GM10248 (cell line): ENCODE data around the gene MED13L.

Experiments
- CTCF ChIA-PET: fragments of 300-600 bp; sonication (Branson Sonifier 250); formaldehyde crosslinking; extraction: SDS; loops from one replicate; lab custom pipeline; 2021; ENCODE audit warnings: antibody characterized with exemption; lab: Yijun Ruan, JAX
- POLR2A ChIA-PET: fragments of 350-650 bp; sonication (Branson Sonifier 250); formaldehyde crosslinking; extraction: SDS; loops from one replicate; lab custom pipeline; 2020; ENCODE audit warnings: antibody characterized with exemption; lab: Yijun Ruan, JAX
- DNase-seq: peaks from one replicate; pipeline ENCODE4 v3.0.0; 2012; ENCODE audit errors: extremely low spot score
- CTCF ChIP-seq: IDR thresholded peaks from 2 replicates; pipeline ENCODE4 v1.5.1; 2012; ENCODE audit warnings: mild to moderate bottlenecking, low read depth; ENCODE audit errors: extremely low read depth, missing control alignments, control extremely low read depth

MED13L gene

GRCh38 chr12:116138781-116139180 lies 138.7 kb downstream of the MED13L start:
- CTCF ChIA-PET = interaction anchor here (1.1 to 3.3 kb wide), 4 partner anchors 11 to 98 kb away, joined by 3 to 18 read pairs (median 4); no protein-coding TSS in a partner anchor
- no peak for TF ChIP-seq CTCF
- POLR2A ChIA-PET = no interaction called here
- no peak for DNase-seq

- DNase-seq = no peak
- POLR2A ChIA-PET = no interaction called here
- TF ChIP-seq CTCF = no peak
- CTCF ChIA-PET = interaction anchor here (1.1 to 3.3 kb wide), 4 partner anchors 10 to 98 kb away, joined by 3 to 18 read pairs (median 4); no protein-coding TSS in a partner anchor
Observed at GRCh38 chr12:116138364-116138763, 139.1 kb downstream of the MED13L start.

GRCh38 chr12:116137318-116137717 lies 140.2 kb downstream of the MED13L start:
- POLR2A ChIA-PET = no interaction called here
- no peak for TF ChIP-seq CTCF
- CTCF ChIA-PET = interaction anchor here (0.8 to 3.3 kb wide), 5 partner anchors 9 to 99 kb away, joined by 3 to 18 read pairs (median 4); no protein-coding TSS in a partner anchor
- no peak for DNase-seq

- no peak for TF ChIP-seq CTCF
- ChIA-PET CTCF (interaction anchor here (0.8 to 3.3 kb wide), 8 partner anchors 8 to 100 kb away, joined by 3 to 18 read pairs (median 3); no protein-coding TSS in a partner anchor), POLR2A (no interaction called here)
- DNase-seq = no peak
Observed at GRCh38 chr12:116136340-116136739, 141.2 kb downstream of the MED13L start.

GRCh38 chr12:116135209-116135930 lies 142.1 kb downstream of the MED13L start:
- no peak for DNase-seq
- CTCF ChIA-PET = interaction anchor here (0.9 to 3.3 kb wide), 7 partner anchors 7 to 132 kb away, joined by 3 to 18 read pairs (median 3); no protein-coding TSS in a partner anchor
- POLR2A ChIA-PET = no interaction called here
- TF ChIP-seq CTCF = no peak

GRCh38 chr12:116133636-116134214 lies 143.8 kb downstream of the MED13L start:
- DNase-seq = no peak
- ChIA-PET CTCF (interaction anchor here (1.0 to 1.5 kb wide), 5 partner anchors 8 to 65 kb away, joined by 3 to 9 read pairs (median 4); no protein-coding TSS in a partner anchor), POLR2A (no interaction called here)
- no peak for TF ChIP-seq CTCF
